ENCODE measurements around the gene PRC1.

Gene PRC1

GRCh38 chr15:90990446-90990845 lies 3.9 kb downstream of the PRC1 start:
- no peak for DNase-seq (ENCODE audit: low read depth, low spot score)

DNA sequence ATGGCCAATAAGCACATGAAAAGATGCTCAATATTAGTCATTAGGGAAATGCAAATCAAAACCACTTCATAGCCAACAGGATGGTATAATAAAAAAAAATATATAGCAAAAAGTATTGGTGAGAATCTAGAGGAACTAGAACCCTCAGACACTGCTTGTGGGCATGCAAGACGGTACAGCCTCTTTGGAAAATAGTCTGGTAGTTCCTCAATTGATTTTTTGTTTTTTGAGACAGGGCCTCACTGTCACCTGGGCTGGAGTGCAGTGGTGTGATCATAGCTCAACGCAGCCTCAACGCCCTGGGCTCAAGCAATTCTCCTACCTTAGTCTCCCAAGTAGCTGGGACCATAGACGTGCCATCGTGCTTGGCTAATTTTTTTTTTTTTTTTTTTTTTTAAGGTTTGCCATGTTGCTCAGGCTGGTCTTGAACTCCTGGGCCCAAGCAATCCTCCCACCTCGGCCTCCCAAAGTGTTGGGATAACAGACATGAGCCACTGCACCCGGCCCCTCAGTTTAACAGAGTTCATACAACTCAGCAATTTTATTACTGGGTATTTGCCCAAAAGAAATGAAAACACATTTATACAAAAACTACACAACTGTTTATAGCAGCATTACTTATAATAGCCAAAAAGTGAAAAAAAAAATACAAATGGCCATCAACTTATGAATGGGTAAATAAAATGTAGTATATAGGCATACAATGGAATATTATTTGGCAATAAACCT lies 5.1 kb downstream of the PRC1 start:
- DNase-seq (ENCODE audit: low read depth, low spot score), result no peak

DNA sequence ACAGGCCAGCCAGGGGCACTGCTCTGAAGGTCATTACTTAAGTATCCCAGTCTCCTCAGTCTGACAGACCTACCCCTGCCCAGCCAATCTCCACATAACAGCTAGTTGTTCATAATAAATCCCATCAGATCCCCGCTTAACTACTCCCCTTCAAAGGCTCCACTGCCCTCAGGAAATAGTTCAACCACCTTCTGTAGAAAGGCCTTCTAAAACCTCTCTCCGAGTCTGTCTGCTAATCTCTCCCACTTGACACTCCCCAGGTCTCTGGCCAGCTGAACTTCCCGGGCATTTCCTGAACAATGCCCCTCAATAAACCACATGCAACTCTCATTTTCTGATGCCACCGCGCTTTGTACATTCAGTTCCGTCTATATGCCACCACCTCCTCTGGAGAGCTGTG lies 6.0 kb downstream of the PRC1 start:
- no peak for DNase-seq (ENCODE audit: low read depth, low spot score)

- DNase-seq (ENCODE audit: low read depth, low spot score), result no peak
Observed at GRCh38 chr15:90987561-90988141, 6.7 kb downstream of the PRC1 start.

- no peak for DNase-seq (ENCODE audit: low read depth, low spot score)
Observed at GRCh38 chr15:90986790-90987507, 7.4 kb downstream of the PRC1 start.

DNA sequence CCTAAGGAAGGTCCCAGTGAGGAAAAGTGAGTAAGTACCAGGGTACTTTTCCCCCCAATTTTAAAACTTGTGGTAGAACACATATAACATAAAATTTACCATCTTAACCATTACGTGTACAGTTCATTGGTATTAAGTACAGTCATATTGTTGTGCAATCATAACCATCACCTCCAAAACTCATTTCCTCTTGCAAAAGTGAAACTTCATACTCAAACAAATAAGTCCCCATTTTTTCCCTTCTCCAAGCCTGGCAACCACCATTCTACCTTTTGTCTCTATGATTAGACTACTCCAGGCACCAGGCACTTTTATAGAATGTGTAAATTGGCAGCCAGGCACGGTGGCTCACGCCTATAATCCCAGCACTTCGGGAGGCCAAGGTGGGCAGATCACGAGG lies 12.2 kb downstream of the PRC1 start:
- no peak for DNase-seq (ENCODE audit: low read depth, low spot score)

DNA sequence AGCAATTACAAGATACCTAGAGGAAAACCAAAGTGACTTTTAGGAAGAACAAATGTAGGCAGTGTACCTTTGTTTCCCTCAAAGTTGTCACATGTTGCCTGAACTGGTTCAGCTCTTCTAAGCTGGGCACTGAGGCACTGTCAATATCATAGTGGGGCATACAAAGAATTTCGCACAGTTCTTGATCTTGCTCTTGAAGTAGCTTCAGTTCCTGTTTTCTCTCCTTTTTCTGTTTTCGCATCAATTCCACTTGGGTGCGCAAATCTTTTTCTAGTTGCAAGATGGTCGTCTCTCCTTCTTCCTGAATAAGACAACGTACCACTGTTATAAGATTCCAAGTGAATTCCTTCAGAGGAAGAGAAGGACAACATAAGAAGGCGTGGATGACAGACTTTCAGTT lies 12.7 kb downstream of the PRC1 start:
- no peak for DNase-seq (ENCODE audit: low read depth, low spot score)

DNA sequence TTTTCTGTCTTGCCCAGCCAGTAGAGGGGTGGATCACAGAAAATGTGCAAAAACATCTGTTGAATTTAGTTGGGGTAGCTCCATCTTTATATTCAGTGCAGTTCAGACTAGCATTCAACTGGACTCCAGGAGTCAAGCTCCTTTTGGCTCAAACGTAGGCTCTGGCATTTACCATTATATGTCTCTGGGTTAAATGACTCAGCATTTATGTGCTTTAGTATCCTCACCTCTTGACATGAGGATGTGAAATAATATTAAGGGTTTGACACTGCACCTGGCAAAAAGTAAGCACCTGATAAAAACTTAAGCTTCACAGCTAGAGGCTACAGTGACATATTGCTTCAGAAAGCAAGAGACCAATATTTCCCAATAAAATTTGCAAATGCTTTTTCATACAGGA lies 14.8 kb downstream of the PRC1 start:
- no peak for DNase-seq (ENCODE audit: low read depth, low spot score)

DNA sequence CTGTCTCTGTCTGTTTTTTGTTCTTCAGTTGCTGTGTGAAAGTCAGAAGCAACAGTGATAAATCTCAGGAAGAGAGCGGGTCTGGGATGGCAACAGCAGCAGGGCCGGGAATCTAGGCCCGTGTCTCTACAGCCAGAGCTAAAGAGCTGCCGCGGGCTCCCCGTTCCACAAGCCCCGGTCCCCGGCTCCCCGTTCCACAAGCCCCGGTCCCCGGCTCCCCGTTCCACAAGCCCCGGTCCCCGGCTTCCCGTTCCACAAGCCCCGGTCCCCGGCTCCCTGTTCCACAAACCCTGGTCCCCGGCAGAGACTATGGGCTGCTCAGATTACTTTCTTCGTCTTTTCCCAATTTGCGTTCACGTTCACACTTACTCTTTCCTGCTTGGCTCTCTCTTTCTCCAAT lies 20.1 kb downstream of the PRC1 start:
- no peak for DNase-seq (ENCODE audit: low read depth, low spot score)

- no peak for DNase-seq (ENCODE audit: low read depth, low spot score)
Observed at GRCh38 chr15:90972133-90972532, 22.2 kb downstream of the PRC1 start.

GRCh38 chr15:90970274-90970673 lies 24.1 kb downstream of the PRC1 start:
- no peak for DNase-seq (ENCODE audit: low read depth, low spot score)

- no peak for DNase-seq (ENCODE audit: low read depth, low spot score)
Observed at GRCh38 chr15:90968434-90968833, 25.9 kb downstream of the PRC1 start.

DNA sequence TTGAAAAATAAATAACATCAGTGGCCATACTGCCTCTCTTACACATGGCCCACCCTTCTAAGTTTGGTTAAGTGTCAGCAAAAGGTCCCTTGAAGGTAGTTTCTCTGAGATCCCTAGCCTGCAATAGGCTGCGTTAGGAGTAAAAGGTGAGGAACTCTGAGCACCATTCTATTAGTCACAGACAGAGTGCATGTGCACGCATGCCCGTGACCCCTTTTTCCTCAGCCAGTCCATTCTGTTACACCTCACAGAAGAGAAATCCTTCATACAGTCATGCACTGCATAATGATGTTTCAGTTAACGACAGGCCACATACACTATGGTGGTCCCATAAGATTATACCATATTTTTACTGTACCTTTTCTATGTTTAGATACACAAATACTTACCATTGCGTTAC lies 27.1 kb downstream of the PRC1 start:
- DNase-seq (ENCODE audit: low read depth, low spot score), result no peak

DNA sequence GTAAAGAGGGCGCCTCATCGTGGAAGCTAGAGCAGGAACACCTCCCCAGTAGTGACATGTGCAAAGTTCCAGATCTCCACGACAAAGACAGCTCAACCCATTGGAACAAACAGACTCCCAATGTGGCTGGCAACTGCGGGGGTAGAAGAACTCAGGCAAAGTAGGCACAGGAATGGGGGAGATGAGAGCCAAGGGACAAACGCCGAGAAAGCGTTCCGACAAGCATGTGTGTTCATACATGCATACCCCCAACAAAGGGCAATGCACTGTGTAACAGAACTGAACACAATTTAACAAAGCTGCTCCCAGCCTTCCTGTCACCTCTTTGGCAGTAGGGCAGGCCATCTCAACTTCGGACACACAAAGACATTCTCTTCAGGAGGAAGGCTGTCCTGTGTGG lies 28.1 kb downstream of the PRC1 start:
- DNase-seq (ENCODE audit: low read depth, low spot score), result no peak

DNA sequence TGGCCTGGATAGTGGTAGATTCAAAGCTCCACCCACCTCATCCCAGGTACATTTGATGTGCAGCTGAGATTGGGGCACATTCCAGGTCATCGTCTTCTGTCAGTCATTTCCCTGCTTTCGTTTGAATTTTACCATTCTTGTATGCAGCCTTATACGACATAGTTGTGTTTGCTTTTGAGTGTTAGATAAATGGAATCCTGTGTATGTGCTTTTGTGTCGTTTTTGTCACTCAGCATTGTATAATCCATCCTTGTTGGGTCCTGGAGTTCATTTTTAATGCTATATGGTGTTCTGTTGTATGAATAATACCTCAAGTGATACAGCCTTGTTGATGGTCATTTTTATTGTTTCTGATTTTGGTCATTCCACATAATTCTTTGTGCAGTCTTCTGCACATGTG lies 32.3 kb downstream of the PRC1 start:
- DNase-seq (ENCODE audit: low read depth, low spot score), result no peak

DNA sequence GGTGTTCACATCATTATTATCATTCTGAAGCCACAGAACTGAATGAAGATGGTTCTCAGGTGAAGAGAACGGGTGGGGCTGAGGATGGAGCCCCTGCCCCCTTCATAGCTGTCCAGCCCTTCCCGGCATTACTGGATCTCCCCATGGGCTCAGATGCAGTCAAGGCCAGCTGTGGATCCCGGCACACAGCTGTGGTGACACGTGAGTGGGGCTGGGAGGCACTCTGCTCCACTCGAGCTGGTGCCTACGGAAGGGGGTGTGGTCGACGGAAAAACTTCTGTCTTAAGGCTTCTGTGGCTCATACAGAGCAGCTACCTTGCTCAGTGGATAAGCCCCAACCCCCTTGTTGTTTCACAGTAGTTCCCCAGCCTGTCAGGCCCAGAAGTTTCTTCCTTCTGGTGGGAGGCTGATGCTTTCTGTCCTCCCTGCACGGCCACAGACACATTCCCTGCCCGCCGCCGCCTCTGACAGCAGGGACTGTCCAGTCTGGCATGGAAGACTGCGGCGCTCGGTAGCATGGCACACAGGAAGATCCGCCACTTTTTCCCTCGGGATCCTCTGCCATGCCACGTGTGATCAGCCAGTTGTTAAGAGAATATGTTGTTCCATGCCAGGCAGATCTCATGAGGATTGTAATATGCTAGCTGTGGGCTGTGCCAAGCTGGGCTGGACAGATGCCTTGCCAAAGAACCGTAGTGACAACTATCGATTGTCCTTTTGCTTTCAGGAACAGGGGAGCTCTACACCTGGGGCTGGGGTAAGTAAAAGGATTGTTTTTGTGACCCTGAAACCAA lies 33.8 kb downstream of the PRC1 start:
- DNase-seq (ENCODE audit: low read depth, low spot score), result no peak

GRCh38 chr15:90959894-90960293 lies 34.4 kb downstream of the PRC1 start:
- DNase-seq (ENCODE audit: low read depth, low spot score), result no peak

GRCh38 chr15:90959028-90959595 lies 35.2 kb downstream of the PRC1 start:
- DNase-seq (ENCODE audit: low read depth, low spot score), result no peak

DNA sequence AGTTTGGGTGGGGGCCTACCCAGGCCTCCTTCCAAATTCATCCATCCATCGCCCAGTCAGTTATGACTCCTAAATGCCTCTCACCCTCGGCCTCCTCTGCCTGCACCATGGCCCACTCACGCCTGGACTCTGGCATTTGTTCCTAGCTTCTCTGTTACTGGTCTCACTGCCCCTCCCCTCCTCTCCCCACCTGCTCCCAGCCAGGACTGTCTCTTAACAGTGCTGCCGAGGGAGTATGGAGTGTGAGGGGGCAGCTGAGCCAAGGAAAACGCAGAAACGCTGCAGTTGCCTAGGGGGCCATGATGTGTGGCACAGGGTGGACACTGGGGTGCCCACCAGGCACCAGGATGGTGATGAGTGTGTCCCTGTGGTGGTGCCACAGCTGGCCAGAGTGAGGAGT lies 36.5 kb downstream of the PRC1 start:
- DNase-seq (ENCODE audit: low read depth, low spot score), result no peak

- DNase-seq (ENCODE audit: low read depth, low spot score), result no peak
Observed at GRCh38 chr15:90957031-90957790, 37.1 kb downstream of the PRC1 start.
